Panc1 (cell line): ENCODE measurements around the gene ECHDC3.

Experiments
- SIN3A ChIP-seq: IDR thresholded peaks from 2 replicates; pipeline ENCODE4 v1.6.1; 2012; ENCODE audit warnings: low read depth, mild to moderate bottlenecking, low read length, moderate library complexity, borderline replicate concordance; ENCODE audit not compliant: insufficient read depth
- TCF7L2 ChIP-seq: IDR thresholded peaks from 2 replicates; pipeline ENCODE4 v1.6.1; 2011; ENCODE audit warnings: mild to moderate bottlenecking, low read depth, low read length, inconsistent platforms
- TF ChIP-seq, protein P1 (sequence below): fragments of 450-650 bp; IDR thresholded peaks from 2 replicates; pipeline ENCODE4 v1.5.1; 2017; ENCODE audit warnings: mild to moderate bottlenecking
- TF ChIP-seq, protein P2 (sequence below), 2 experiments: IDR thresholded peaks; 2 replicates each; pipeline ENCODE4 v1.6.1; 2011 to 2012; ENCODE audit warnings: low read depth in 2 of 2, control low read depth in 1 of 2, low read length in 1 of 2, mild to moderate bottlenecking in 1 of 2, moderate library complexity in 1 of 2; ENCODE audit not compliant: insufficient read depth in 1 of 2

DNA sequence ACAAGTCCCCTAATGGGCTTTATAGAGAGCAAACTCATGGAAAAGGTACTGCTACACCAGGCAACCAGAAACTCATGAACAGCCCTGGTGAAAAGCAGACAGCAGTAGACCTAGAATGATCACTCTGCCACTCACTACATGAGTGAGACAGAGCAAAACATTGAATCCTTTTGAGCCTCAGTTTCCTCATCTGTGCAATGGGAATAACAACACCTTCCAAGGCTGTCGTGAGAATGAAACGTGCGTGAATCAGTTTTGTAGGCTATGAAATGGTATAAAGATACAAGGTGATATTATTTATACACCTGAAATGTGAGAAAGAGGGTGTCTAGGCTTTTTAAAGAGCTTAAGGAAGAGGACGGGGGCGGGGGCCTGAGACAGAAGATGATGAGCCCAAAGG is 66.6 kb downstream of the ECHDC3 start:
- TF ChIP-seq, protein P1, sequence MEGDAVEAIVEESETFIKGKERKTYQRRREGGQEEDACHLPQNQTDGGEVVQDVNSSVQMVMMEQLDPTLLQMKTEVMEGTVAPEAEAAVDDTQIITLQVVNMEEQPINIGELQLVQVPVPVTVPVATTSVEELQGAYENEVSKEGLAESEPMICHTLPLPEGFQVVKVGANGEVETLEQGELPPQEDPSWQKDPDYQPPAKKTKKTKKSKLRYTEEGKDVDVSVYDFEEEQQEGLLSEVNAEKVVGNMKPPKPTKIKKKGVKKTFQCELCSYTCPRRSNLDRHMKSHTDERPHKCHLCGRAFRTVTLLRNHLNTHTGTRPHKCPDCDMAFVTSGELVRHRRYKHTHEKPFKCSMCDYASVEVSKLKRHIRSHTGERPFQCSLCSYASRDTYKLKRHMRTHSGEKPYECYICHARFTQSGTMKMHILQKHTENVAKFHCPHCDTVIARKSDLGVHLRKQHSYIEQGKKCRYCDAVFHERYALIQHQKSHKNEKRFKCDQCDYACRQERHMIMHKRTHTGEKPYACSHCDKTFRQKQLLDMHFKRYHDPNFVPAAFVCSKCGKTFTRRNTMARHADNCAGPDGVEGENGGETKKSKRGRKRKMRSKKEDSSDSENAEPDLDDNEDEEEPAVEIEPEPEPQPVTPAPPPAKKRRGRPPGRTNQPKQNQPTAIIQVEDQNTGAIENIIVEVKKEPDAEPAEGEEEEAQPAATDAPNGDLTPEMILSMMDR = no peak
- TF ChIP-seq, protein P2, sequence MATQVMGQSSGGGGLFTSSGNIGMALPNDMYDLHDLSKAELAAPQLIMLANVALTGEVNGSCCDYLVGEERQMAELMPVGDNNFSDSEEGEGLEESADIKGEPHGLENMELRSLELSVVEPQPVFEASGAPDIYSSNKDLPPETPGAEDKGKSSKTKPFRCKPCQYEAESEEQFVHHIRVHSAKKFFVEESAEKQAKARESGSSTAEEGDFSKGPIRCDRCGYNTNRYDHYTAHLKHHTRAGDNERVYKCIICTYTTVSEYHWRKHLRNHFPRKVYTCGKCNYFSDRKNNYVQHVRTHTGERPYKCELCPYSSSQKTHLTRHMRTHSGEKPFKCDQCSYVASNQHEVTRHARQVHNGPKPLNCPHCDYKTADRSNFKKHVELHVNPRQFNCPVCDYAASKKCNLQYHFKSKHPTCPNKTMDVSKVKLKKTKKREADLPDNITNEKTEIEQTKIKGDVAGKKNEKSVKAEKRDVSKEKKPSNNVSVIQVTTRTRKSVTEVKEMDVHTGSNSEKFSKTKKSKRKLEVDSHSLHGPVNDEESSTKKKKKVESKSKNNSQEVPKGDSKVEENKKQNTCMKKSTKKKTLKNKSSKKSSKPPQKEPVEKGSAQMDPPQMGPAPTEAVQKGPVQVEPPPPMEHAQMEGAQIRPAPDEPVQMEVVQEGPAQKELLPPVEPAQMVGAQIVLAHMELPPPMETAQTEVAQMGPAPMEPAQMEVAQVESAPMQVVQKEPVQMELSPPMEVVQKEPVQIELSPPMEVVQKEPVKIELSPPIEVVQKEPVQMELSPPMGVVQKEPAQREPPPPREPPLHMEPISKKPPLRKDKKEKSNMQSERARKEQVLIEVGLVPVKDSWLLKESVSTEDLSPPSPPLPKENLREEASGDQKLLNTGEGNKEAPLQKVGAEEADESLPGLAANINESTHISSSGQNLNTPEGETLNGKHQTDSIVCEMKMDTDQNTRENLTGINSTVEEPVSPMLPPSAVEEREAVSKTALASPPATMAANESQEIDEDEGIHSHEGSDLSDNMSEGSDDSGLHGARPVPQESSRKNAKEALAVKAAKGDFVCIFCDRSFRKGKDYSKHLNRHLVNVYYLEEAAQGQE (IDR thresholded peaks at IDR 0.05; ENCODE audit: insufficient read depth in 1 of 2, low read depth in 2 of 2, low read length in 1 of 2) = no peak
- no peak for TF ChIP-seq TCF7L2
- no peak for TF ChIP-seq SIN3A
